ENCODE results near the gene GBP2.

Gene GBP2

GRCh38 chr1:89125913-89126580, at the start of gene GBP2:
TSS of gene GBP2 (minus strand) at chr1:89126114. CDS start at chr1:89121966, 4,148 bp downstream.
- TF ChIP-seq CTCF (IDR thresholded peaks at IDR 0.05; ENCODE audit: insufficient read depth, low read depth, low read length, missing control alignments) = no peak
- peak; percentile 10 for DNase-seq (ENCODE audit: low read depth)
- H3K4me3 ChIP-seq (ENCODE audit: low read depth, low read length) = no peak within 1 kb of the TSS

GRCh38 chr1:89174491-89174890, 48.6 kb upstream of the GBP2 start:
- TF ChIP-seq CTCF (IDR thresholded peaks at IDR 0.05; ENCODE audit: insufficient read depth, low read depth, low read length, missing control alignments) = no peak
- no peak overlapping the region for H3K4me3 ChIP-seq (ENCODE audit: low read depth, low read length)
- DNase-seq (ENCODE audit: low read depth) = no peak

- no peak for TF ChIP-seq CTCF (IDR thresholded peaks at IDR 0.05; ENCODE audit: insufficient read depth, low read depth, low read length, missing control alignments)
- DNase-seq (ENCODE audit: low read depth) = no peak
- H3K4me3 ChIP-seq (ENCODE audit: low read depth, low read length) = no peak overlapping the region
Measured at GRCh38 chr1:89172468-89173143, 46.7 kb upstream of the GBP2 start.

GRCh38 chr1:89171067-89171438, 45.1 kb upstream of the GBP2 start:
- DNase-seq (ENCODE audit: low read depth) = no peak
- TF ChIP-seq CTCF (IDR thresholded peaks at IDR 0.05; ENCODE audit: insufficient read depth, low read depth, low read length, missing control alignments) = no peak
- H3K4me3 ChIP-seq (ENCODE audit: low read depth, low read length) = no peak overlapping the region

- no peak for TF ChIP-seq CTCF (IDR thresholded peaks at IDR 0.05; ENCODE audit: insufficient read depth, low read depth, low read length, missing control alignments)
- no peak overlapping the region for H3K4me3 ChIP-seq (ENCODE audit: low read depth, low read length)
- no peak for DNase-seq (ENCODE audit: low read depth)
Measured at GRCh38 chr1:89170170-89171066, 44.5 kb upstream of the GBP2 start.

GRCh38 chr1:89169166-89169565, 43.3 kb upstream of the GBP2 start:
- no peak for DNase-seq (ENCODE audit: low read depth)
- no peak for TF ChIP-seq CTCF (IDR thresholded peaks at IDR 0.05; ENCODE audit: insufficient read depth, low read depth, low read length, missing control alignments)
- H3K4me3 ChIP-seq (ENCODE audit: low read depth, low read length) = no peak overlapping the region

Data from GM12865 (cell line).